ENCODE data around the gene GALNT9.
A peak's percentile ranks its signal among the peaks of the same experiment; 100 is the strongest.

Gene GALNT9

DNA sequence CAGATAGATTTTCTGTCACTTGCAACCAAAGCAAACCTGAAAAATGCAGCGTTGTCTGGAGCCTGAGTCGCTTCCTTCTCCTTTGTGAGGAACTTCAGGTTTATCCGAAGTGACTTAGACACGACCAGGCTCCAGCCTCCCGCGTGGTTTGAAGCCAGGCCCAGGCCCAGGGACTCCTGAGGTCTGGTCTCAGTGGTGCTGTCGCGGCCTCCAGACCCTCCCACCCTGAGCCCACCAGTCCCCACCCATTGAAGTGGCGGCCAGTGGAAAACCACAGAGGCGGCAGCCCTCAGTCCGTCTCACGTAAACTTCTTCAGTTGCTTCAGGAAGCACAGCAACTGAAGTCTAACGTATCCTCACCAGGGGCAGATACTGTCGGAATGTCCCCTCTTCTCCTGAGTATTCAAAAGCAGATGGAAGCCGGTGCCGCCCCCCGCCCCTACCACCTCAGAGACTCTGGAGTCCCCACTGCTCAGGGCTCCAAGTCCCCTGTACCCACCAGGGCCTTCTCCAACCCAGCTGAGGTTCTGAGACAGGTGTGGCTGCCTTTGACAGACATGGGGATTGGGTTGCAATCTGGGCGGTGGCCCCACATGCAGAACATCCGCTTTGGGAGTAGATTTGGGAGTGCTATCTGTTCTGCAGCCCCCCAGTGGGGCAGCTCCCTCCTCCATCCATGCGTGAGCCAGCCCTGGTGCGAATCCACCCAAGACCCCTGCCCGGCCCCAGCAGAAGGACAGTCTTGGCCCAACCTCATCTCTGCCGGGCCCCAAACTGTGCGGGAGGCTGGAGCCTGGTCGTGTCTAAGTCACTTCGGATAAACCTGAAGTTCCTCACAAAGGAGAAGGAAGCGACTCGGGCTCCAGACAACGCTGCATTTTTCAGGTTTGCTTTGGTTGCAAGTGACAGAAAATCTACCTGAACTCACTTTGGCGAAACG is 26.6 kb upstream of the GALNT9 start:
- Histone ChIP-seq H4K91ac (ENCODE audit: low read depth, low read length, poor library complexity) (no peak overlapping the region), H2BK15ac (ENCODE audit: low read length) (no peak overlapping the region), H3K4ac (ENCODE audit: low read length) (no peak overlapping the region), H3K14ac (ENCODE audit: low read length) (no peak overlapping the region), H3K4me2 (ENCODE audit: insufficient read depth, low read length, poor library complexity, severe bottlenecking) (no peak overlapping the region), H2AK5ac (ENCODE audit: low read depth, low read length) (no peak overlapping the region), H3K4me3 (ENCODE audit: low read length in 2 of 2) (no peak overlapping the region), H3K9ac (ENCODE audit: low read depth, low read length, poor library complexity) (no peak overlapping the region), H3K18ac (ENCODE audit: low read length) (peak overlapping the region; percentile 14), H2BK120ac (ENCODE audit: low read depth, low read length) (no peak overlapping the region), H3K9me3 (replicated peaks in 1 of 2; ENCODE audit: control insufficient read depth in 2 of 2, insufficient read depth in 1 of 2, low read depth in 1 of 2, low read length in 2 of 2) (peaks cover 0 to 5% of the 10 kb centered on the region in 2 donors), H3K4me1 (ENCODE audit: control insufficient read depth in 2 of 2, insufficient read depth in 1 of 2, low read depth in 1 of 2, low read length in 2 of 2) (no peaks in the 10 kb centered on the region), H3K79me1 (ENCODE audit: low read depth, low read length) (peaks cover 4% of the 10 kb centered on the region), H4K8ac (ENCODE audit: low read depth, low read length) (no peak overlapping the region), H2BK5ac (ENCODE audit: low read length) (peak overlapping the region; percentile 60), H3K27ac (replicated peaks; ENCODE audit: low read length) (no peak overlapping the region), H3K23ac (ENCODE audit: low read depth, low read length, poor library complexity) (no peak overlapping the region), H3K36me3 (replicated peaks in 1 of 2; ENCODE audit: control insufficient read depth in 2 of 2, insufficient read depth in 2 of 2, low read length in 2 of 2) (no peaks in the 10 kb centered on the region), H2BK12ac (ENCODE audit: low read length) (no peak overlapping the region), H3K27me3 (ENCODE audit: control insufficient read depth in 3 of 3, insufficient read depth in 3 of 3, low read depth in 1 of 3, low read length in 3 of 3) (peaks cover 0 to 19% (median 5%) of the 10 kb centered on the region in 3 experiments), H2AFZ (ENCODE audit: low read length) (no peak overlapping the region)
- no peak for DNase-seq (ENCODE audit: low spot score)
- no CpG with 5 or more reads among the region's 31 CpGs for WGBS, 2 donors (ENCODE audit: extremely low coverage in 2 of 2, insufficient read length in 2 of 2, insufficient replicate concordance in 1 of 2)

GRCh38 chr12:132354982-132355680 is 25.7 kb upstream of the GALNT9 start:
- WGBS, 2 donors (ENCODE audit: extremely low coverage in 2 of 2, insufficient read length in 2 of 2, insufficient replicate concordance in 1 of 2), result no CpG with 5 or more reads among the region's 34 CpGs
- H3K79me1 ChIP-seq (ENCODE audit: low read depth, low read length), result peaks cover 4% of the 10 kb centered on the region
- H3K4me1 ChIP-seq (ENCODE audit: control insufficient read depth in 2 of 2, insufficient read depth in 1 of 2, low read depth in 1 of 2, low read length in 2 of 2), result no peaks in the 10 kb centered on the region
- no peak overlapping the region for H3K9ac ChIP-seq (ENCODE audit: low read depth, low read length, poor library complexity)
- no peak overlapping the region for H2AK5ac ChIP-seq (ENCODE audit: low read depth, low read length)
- H2AFZ ChIP-seq (ENCODE audit: low read length), result no peak overlapping the region
- H3K18ac ChIP-seq (ENCODE audit: low read length), result no peak overlapping the region
- H3K9me3 ChIP-seq (replicated peaks in 1 of 2; ENCODE audit: control insufficient read depth in 2 of 2, insufficient read depth in 1 of 2, low read depth in 1 of 2, low read length in 2 of 2), result peaks cover 0 to 5% of the 10 kb centered on the region in 2 donors
- H3K36me3 ChIP-seq (replicated peaks in 1 of 2; ENCODE audit: control insufficient read depth in 2 of 2, insufficient read depth in 2 of 2, low read length in 2 of 2), result no peaks in the 10 kb centered on the region
- peak overlapping the region; percentile 53 for H4K91ac ChIP-seq (ENCODE audit: low read depth, low read length, poor library complexity)
- H3K4me3 ChIP-seq (ENCODE audit: low read length in 2 of 2), result no peak overlapping the region
- no peak overlapping the region for H3K14ac ChIP-seq (ENCODE audit: low read length)
- peak overlapping the region; percentile 53 for H3K4ac ChIP-seq (ENCODE audit: low read length)
- H4K8ac ChIP-seq (ENCODE audit: low read depth, low read length), result no peak overlapping the region
- peak overlapping the region; percentile 89 for H3K23ac ChIP-seq (ENCODE audit: low read depth, low read length, poor library complexity)
- no peak for DNase-seq (ENCODE audit: low spot score)
- peaks cover 0 to 19% (median 5%) of the 10 kb centered on the region in 3 experiments for H3K27me3 ChIP-seq (ENCODE audit: control insufficient read depth in 3 of 3, insufficient read depth in 3 of 3, low read depth in 1 of 3, low read length in 3 of 3)
- H2BK12ac ChIP-seq (ENCODE audit: low read length), result no peak overlapping the region
- no peak overlapping the region for H3K27ac ChIP-seq (replicated peaks; ENCODE audit: low read length)
- H3K4me2 ChIP-seq (ENCODE audit: insufficient read depth, low read length, poor library complexity, severe bottlenecking), result no peak overlapping the region
- H2BK15ac ChIP-seq (ENCODE audit: low read length), result peak overlapping the region; percentile 75
- H2BK120ac ChIP-seq (ENCODE audit: low read depth, low read length), result no peak overlapping the region
- no peak overlapping the region for H2BK5ac ChIP-seq (ENCODE audit: low read length)

DNA sequence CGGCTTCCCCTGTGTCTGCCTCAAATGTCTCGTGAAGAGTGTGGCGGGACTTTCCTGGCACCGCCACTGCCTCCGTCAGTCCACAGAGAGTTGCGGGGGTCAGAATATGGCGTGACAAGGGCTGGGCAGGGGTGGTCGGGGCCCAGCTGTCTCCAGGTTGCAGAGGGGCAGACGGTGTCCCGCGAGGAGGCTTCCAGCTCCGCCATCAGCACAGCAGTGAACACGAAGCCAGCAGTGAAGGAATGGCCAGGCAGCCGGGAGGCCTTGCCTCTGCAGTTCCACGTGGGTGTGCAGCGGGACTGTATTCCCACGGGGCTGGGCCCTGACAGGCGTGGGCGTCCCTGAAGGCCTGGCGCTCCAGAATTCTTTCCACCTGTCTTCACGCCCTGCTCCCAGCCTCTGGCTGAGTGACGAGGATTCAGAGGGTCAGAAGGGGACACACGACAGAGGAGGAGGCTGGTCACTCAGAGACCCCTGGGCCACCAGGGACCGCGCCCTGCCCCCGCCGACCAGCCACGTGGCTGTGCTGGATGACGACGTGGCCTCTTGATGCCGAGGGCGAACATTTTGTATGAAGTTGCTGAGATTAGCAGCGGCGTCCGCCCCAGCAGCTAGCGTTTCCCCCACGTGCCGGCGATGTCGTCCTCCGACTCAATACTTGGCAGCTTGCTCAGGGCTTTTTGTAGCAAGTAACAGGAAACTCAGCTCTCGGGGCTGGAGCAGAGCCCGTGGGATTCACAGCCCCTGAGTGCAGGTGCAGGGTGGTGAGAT is 25.0 kb upstream of the GALNT9 start:
- no peak overlapping the region for H2AFZ ChIP-seq (ENCODE audit: low read length)
- H3K27me3 ChIP-seq (ENCODE audit: control insufficient read depth in 3 of 3, insufficient read depth in 3 of 3, low read depth in 1 of 3, low read length in 3 of 3), result peaks cover 0 to 19% (median 5%) of the 10 kb centered on the region in 3 experiments
- peak overlapping the region; percentile 65 for H4K8ac ChIP-seq (ENCODE audit: low read depth, low read length)
- H3K9me3 ChIP-seq (replicated peaks in 1 of 2; ENCODE audit: control insufficient read depth in 2 of 2, insufficient read depth in 1 of 2, low read depth in 1 of 2, low read length in 2 of 2), result peaks cover 0 to 6% of the 10 kb centered on the region in 2 donors
- peak overlapping the region; percentile 73 for H2BK12ac ChIP-seq (ENCODE audit: low read length)
- H2BK5ac ChIP-seq (ENCODE audit: low read length), result no peak overlapping the region
- peak overlapping the region; percentile 71 for H3K14ac ChIP-seq (ENCODE audit: low read length)
- no peak overlapping the region for H3K4me3 ChIP-seq (ENCODE audit: low read length in 2 of 2)
- peak overlapping the region; percentile 89 for H3K23ac ChIP-seq (ENCODE audit: low read depth, low read length, poor library complexity)
- peak overlapping the region; percentile 90 for H2AK5ac ChIP-seq (ENCODE audit: low read depth, low read length)
- H3K27ac ChIP-seq (replicated peaks; ENCODE audit: low read length), result no peak overlapping the region
- no CpG with 5 or more reads among the region's 43 CpGs for WGBS, 2 donors (ENCODE audit: extremely low coverage in 2 of 2, insufficient read length in 2 of 2, insufficient replicate concordance in 1 of 2)
- H2BK15ac ChIP-seq (ENCODE audit: low read length), result peak overlapping the region; percentile 75
- H2BK120ac ChIP-seq (ENCODE audit: low read depth, low read length), result peak overlapping the region; percentile 81
- no peak for DNase-seq (ENCODE audit: low spot score)
- peak overlapping the region; percentile 4 for H3K9ac ChIP-seq (ENCODE audit: low read depth, low read length, poor library complexity)
- H3K36me3 ChIP-seq (replicated peaks in 1 of 2; ENCODE audit: control insufficient read depth in 2 of 2, insufficient read depth in 2 of 2, low read length in 2 of 2), result no peaks in the 10 kb centered on the region
- peak overlapping the region; percentile 64 for H3K18ac ChIP-seq (ENCODE audit: low read length)
- H3K4ac ChIP-seq (ENCODE audit: low read length), result no peak overlapping the region
- peaks cover 4% of the 10 kb centered on the region for H3K79me1 ChIP-seq (ENCODE audit: low read depth, low read length)
- peak overlapping the region; percentile 11 for H3K4me2 ChIP-seq (ENCODE audit: insufficient read depth, low read length, poor library complexity, severe bottlenecking)
- H3K4me1 ChIP-seq (ENCODE audit: control insufficient read depth in 2 of 2, insufficient read depth in 1 of 2, low read depth in 1 of 2, low read length in 2 of 2), result no peaks in the 10 kb centered on the region
- no peak overlapping the region for H4K91ac ChIP-seq (ENCODE audit: low read depth, low read length, poor library complexity)
